ENCODE measurements around the gene PRR7. TPM values are rescaled to one million over a fixed set of nuclear protein-coding genes. Genes with fewer than 3 reads are reported as not detected.
A peak's percentile ranks its signal among the peaks of the same experiment; 100 is the strongest.

Gene PRR7
- total RNA-seq, 2 experiments from 2014 or later, result 23.3 to 23.5 TPM

DNA sequence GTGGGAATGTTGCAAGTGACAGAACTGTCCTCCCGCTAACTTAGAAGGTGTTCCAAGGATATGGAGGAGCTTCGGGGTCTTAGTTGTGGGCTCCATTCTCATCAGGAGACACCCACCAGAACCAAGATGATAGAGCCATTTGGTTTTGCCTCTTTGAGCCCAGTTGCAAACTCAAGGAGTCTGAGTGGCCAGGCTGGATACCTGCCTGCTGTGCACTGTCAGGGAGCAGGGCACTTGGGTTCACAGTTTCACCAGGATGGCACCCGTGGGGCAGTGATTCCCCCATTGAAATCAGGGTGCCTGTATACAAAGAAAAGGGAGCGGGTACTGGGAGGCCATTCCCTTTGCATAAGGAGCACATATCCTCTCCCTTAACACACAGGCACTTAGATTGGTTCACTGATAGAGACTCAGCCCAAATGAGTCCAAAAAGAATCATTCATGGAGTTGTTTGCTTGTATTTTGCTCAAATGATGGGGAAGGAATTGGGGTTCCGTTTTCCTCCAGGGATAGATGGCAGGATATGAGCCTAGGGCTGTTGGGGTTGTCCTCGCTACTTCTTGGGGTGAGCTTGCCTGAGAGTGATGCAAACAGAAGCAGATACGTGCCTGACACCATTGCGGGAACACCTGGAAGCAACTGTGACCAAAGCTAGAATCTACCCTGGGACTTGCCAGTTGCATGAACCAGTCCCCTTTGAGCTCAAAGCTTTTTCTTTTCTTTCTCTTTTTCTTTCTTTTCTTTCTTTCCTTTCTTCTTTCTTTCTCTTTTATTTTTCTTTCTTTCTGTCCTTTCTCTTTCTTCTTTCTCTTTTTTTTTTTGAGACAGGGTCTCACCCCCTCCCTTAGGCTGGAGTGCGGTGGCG, 1.3 kb upstream of the PRR7 start:
- Histone ChIP-seq H3K4me1 (ENCODE audit: insufficient read depth, low read length) (peaks cover 85% of the 10 kb centered on the region), H3K4me3 (ENCODE audit: low read length) (peak overlapping the region; percentile 56), H3K9me3 (ENCODE audit: control insufficient read depth in 1 of 2, insufficient read depth in 1 of 2, low read length in 2 of 2) (no peaks in the 10 kb centered on the region), H3K27ac (ENCODE audit: low read depth in 1 of 2, low read length in 2 of 2) (peak overlapping the region; percentile 73 to 89), H3K27me3 (ENCODE audit: control insufficient read depth in 1 of 2, insufficient read depth in 2 of 2, low read length in 2 of 2) (no peaks in the 10 kb centered on the region), H3K36me3 (ENCODE audit: insufficient read depth, low read length) (peaks cover 29% of the 10 kb centered on the region)
- DNase-seq (peak in 4 of 14 experiments; percentile 32 to 87 (median 70)), ATAC-seq (ENCODE audit: poor library complexity) (peak; percentile 10)
- Mint-ChIP-seq H3K9me3 (no peaks in the 10 kb centered on the region), H3K27me3 (no peaks in the 10 kb centered on the region), H3K36me3 (ENCODE audit: low read depth) (peaks cover 41% of the 10 kb centered on the region), H3K4me3 (peak overlapping the region; percentile 80), H3K27ac (peak overlapping the region; percentile 88), H3K4me1 (ENCODE audit: low read depth) (peaks cover 52% of the 10 kb centered on the region)
- TF ChIP-seq, protein P1, sequence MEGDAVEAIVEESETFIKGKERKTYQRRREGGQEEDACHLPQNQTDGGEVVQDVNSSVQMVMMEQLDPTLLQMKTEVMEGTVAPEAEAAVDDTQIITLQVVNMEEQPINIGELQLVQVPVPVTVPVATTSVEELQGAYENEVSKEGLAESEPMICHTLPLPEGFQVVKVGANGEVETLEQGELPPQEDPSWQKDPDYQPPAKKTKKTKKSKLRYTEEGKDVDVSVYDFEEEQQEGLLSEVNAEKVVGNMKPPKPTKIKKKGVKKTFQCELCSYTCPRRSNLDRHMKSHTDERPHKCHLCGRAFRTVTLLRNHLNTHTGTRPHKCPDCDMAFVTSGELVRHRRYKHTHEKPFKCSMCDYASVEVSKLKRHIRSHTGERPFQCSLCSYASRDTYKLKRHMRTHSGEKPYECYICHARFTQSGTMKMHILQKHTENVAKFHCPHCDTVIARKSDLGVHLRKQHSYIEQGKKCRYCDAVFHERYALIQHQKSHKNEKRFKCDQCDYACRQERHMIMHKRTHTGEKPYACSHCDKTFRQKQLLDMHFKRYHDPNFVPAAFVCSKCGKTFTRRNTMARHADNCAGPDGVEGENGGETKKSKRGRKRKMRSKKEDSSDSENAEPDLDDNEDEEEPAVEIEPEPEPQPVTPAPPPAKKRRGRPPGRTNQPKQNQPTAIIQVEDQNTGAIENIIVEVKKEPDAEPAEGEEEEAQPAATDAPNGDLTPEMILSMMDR (IDR thresholded peaks at IDR 0.05), result no peak
- intact Hi-C loops (cut with DNase I, micrococcal nuclease), result loop anchor here in 1 of 2 experiments (2.0 kb wide), 2 partner anchors 14 to 40 kb away; no protein-coding TSS in a partner anchor
- ChIA-PET POLR2A (interaction anchor here (0.7 to 15.3 kb wide), 16 partner anchors 8 to 908 kb away, joined by 3 to 661 read pairs (median 5); partner anchors contain the start of genes F12, GRK6, LMAN2 and MXD3), CTCF (interaction anchor here (0.9 to 16.6 kb wide), 8 partner anchors 9 to 76 kb away, joined by 3 to 352 read pairs (median 8); partner anchors contain the start of genes F12 and PFN3)

DNA sequence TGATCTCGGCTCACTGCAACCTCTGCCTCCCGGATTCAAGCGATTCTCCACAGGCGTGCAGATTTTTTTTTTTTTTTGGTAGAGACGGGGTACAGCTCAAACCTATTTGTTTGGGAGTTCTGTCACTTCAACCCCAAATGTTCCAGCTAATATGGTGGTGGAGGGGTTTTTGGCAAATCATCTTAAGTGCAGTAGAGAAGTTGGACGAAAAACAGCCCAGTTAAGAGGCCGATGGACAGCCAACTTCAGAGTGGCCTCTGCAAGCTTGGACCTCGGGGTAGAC, 756 bp upstream of the PRR7 start:
- Histone ChIP-seq H3K4me1 (ENCODE audit: insufficient read depth, low read length) (peaks cover 79% of the 10 kb centered on the region), H3K36me3 (ENCODE audit: insufficient read depth, low read length) (peaks cover 23% of the 10 kb centered on the region), H3K4me3 (ENCODE audit: low read length) (peak overlapping the region; percentile 56), H3K27ac (ENCODE audit: low read depth in 1 of 2, low read length in 2 of 2) (peak overlapping the region; percentile 73 to 89), H3K9me3 (ENCODE audit: control insufficient read depth in 1 of 2, insufficient read depth in 1 of 2, low read length in 2 of 2) (no peaks in the 10 kb centered on the region), H3K27me3 (ENCODE audit: control insufficient read depth in 1 of 2, insufficient read depth in 2 of 2, low read length in 2 of 2) (no peaks in the 10 kb centered on the region)
- H3K9me3 Mint-ChIP-seq, result no peaks in the 10 kb centered on the region
- H3K4me3 Mint-ChIP-seq, result peak overlapping the region; percentile 80
- DNase-seq (peak in 1 of 14 experiments; percentile 61), ATAC-seq (ENCODE audit: poor library complexity) (no peak)
- peaks cover 54% of the 10 kb centered on the region for H3K4me1 Mint-ChIP-seq (ENCODE audit: low read depth)
- CTCF ChIA-PET, result interaction anchor here (0.9 to 16.6 kb wide), 9 partner anchors 9 to 77 kb away, joined by 3 to 352 read pairs (median 6); partner anchors contain the start of genes F12 and PFN3
- peak overlapping the region; percentile 88 for H3K27ac Mint-ChIP-seq
- H3K27me3 Mint-ChIP-seq, result no peaks in the 10 kb centered on the region
- TF ChIP-seq, protein P1 (IDR thresholded peaks at IDR 0.05), result no peak
- POLR2A ChIA-PET, result interaction anchor here (0.7 to 15.3 kb wide), 16 partner anchors 8 to 909 kb away, joined by 3 to 661 read pairs (median 5); partner anchors contain the start of genes DDX41, F12, GRK6 and LMAN2
- peaks cover 36% of the 10 kb centered on the region for H3K36me3 Mint-ChIP-seq (ENCODE audit: low read depth)
- intact Hi-C loops (cut with DNase I, micrococcal nuclease), result loop anchor here in 1 of 2 experiments (2.0 kb wide), 2 partner anchors 15 to 41 kb away; no protein-coding TSS in a partner anchor

DNA sequence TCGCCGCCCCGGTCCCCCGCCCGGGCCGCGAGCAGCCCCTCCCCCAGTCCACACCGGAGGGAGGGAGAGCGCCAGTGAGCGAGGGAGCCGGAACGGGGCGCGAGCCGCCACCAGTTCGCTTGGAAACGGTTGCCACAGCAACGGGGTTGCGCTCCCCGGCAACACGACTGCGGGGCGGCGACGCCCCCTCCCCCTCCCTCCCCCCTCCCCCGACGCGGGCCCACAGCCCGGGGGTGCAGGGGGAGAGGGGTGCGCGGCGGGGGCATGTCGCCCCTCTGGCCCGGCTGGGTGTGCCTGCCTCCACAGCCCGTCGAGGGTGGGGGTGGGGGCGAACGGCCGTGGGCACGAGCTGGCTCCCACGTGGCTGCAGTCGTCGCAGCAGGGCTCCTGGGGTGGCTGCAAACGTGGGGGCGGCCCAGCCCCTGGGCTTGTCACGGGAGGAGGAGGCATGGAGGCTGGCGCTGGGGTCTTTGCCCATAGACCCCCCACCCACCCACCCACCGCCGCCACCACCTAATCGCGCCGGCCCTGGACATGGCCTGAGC, 524 bp downstream of the PRR7 start:
- Histone ChIP-seq H3K9me3 (ENCODE audit: control insufficient read depth in 1 of 2, insufficient read depth in 1 of 2, low read length in 2 of 2) (no peaks in the 10 kb centered on the region), H3K27me3 (ENCODE audit: control insufficient read depth in 1 of 2, insufficient read depth in 2 of 2, low read length in 2 of 2) (no peaks in the 10 kb centered on the region), H3K4me3 (ENCODE audit: low read length) (peak overlapping the region; percentile 19), H3K4me1 (ENCODE audit: insufficient read depth, low read length) (peaks cover 70% of the 10 kb centered on the region), H3K27ac (ENCODE audit: low read depth in 1 of 2, low read length in 2 of 2) (peak overlapping the region in 1 of 2 donors; percentile 89), H3K36me3 (ENCODE audit: insufficient read depth, low read length) (peaks cover 11% of the 10 kb centered on the region)
- peaks cover 57% of the 10 kb centered on the region for H3K4me1 Mint-ChIP-seq (ENCODE audit: low read depth)
- H3K27me3 Mint-ChIP-seq, result no peaks in the 10 kb centered on the region
- intact Hi-C loops (cut with DNase I, micrococcal nuclease), result no loop called here
- H3K36me3 Mint-ChIP-seq (ENCODE audit: low read depth), result peaks cover 28% of the 10 kb centered on the region
- POLR2A ChIA-PET, result interaction anchor here (0.8 to 15.3 kb wide), 11 partner anchors 7 to 910 kb away, joined by 3 to 661 read pairs (median 15); partner anchors contain the start of genes F12, GRK6, PFN3 and RNF44
- ATAC-seq (ENCODE audit: poor library complexity) (peak; percentile 48), DNase-seq (peak; percentile 58 to 93 (median 74))
- TF ChIP-seq, protein P1 (IDR thresholded peaks at IDR 0.05), result no peak
- peak overlapping the region; percentile 81 for H3K27ac Mint-ChIP-seq
- CTCF ChIA-PET, result interaction anchor here (0.6 to 16.6 kb wide), 8 partner anchors 8 to 772 kb away, joined by 3 to 352 read pairs (median 7); partner anchors contain the start of genes F12, PFN3, PRELID1 and RAB24
- H3K9me3 Mint-ChIP-seq, result no peaks in the 10 kb centered on the region
- H3K4me3 Mint-ChIP-seq, result no peak overlapping the region
